Activated CD8-positive, alpha-beta memory T cell treated with anti-CD3 and anti-CD28 coated beads, Interleukin-2, amount 50 U/mL, for 1 hour (primary cell): Measurements from ENCODE around the gene ZSCAN5A.
A peak's percentile ranks its signal among the peaks of the same experiment; 100 is the strongest.
"Not testable (repeated sequence)": the region's sequence is repeated elsewhere in the genome, so short reads cannot be mapped to it uniquely, and the experiment has no call there.

Source experiments
- DNase-seq: peaks from one replicate; pipeline ENCODE4 v3.0.0-alpha.2; 2020; ENCODE audit errors: extremely low read depth

The ZSCAN5A gene

DNA sequence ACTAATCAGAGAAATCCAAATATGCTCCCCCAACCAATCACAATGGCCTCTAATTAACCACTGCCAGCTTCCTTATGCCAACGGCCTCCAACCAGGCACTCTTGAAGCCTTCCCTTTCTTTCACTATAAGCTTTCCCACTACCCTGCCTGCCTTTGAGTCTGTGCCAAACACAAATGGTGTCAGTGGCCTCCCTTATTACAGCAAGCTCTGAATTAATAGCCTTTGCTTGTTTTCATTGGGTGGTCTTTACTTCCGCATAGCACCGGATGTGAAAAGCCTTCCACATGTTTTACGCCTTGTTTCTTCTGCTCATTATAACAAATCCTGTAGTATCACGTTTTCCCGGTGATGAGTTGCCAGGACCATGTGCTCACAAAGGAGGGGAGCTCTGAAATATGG, 43.5 kb downstream of the ZSCAN5A start:
- no peak for DNase-seq

DNA sequence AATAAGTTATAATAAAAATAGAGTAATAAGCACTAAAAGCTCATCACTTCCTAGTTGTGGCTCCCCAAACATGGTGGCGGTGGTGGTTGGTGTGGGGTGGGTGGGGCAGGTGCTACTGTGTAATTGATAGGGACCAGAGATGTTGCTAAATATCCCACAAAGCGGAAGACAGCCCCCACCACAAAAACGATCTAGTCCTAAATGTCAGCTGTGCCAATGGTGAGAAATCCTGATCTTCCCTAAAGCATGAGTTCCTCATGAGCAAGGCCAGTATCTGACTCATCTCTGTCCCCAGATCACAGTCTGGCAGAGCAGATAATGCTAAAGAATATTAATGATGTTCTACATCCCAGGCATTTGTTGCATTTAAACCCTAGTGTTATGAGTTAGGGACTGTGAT, 44.0 kb downstream of the ZSCAN5A start:
- DNase-seq = no peak

GRCh38 chr19:56269348-56269747, 45.3 kb downstream of the ZSCAN5A start:
- DNase-seq = no peak

- DNase-seq = no peak
Observed at GRCh38 chr19:56266051-56266450, 48.6 kb downstream of the ZSCAN5A start.

DNA sequence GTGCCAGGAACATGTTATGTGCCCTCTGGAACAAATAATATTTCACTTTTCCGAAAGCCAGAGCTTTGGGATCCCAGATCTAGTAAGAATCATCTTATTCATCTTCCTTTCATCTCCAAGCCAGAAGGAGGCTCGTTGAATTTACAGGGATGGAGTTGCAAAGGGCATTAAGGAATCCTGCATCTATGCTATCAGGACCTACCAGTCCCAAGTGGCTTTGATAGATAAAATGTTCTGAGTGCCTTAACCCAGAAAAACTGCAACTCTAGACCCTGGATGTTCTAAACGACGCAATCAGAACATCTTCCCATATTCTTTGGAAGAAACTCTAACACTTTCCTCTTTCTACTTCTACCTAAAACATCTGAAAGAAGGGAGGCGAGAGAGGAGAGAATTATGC, 51.3 kb downstream of the ZSCAN5A start:
- no peak for DNase-seq

DNA sequence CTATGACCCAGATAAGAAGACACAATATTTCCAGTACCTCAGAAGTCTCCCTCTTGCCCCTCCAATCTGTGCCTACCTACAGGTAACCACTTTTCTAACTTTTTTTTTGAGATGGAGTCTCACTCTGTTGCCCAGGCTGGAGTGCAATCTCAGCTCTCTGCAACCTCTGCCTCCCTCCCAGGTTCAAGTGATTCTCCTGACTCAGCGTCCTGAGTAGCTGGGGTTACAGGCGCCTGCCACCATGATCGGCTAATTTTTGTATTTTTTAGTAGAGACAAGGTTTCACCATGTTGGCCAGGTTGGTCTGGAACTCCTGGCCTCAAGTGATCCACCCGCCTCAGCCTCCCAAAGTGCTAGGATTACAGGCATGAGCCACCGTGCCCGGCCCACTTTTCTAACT, 52.7 kb downstream of the ZSCAN5A start:
- DNase-seq = not testable (repeated sequence)

GRCh38 chr19:56261145-56261544, 53.5 kb downstream of the ZSCAN5A start:
- no peak for DNase-seq

DNA sequence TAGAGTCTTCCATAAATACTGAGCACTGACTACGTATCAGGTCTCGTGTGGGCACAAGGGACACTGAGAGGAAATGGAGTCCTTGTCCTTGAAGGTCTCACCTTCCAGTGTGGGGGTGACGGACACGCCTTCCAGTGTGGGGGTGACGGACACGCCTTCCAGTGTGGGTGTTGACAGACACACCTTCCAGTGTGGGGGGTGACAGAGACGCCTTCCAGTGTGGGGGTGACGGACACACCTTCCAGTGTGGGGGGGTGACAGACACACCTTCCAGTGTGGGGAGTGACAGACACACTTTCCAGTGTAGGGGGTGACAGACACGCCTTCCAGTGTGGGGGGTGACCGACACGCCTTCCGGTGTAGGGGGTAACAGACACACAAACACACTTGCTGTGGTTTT, 56.4 kb downstream of the ZSCAN5A start:
- no peak for DNase-seq

DNA sequence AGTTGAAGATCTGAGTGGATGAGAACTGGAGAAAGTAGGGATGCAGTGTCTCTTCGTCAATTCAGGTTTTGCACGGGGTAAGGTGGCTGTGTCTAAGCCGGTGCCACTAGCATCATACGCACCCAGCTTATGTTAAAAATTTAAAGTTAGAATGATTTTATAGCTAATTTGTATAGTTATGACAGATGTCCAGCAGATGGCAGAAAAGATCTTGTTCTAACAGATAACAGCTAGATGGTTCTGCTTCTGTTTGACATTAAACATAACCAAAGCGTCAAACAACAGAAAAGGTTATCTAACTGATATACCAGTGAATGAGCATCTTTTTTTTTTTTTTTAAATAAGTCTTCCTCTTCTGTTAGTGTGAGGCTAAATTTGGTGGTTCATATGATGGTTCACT, 60.9 kb downstream of the ZSCAN5A start:
- DNase-seq = no peak

DNA sequence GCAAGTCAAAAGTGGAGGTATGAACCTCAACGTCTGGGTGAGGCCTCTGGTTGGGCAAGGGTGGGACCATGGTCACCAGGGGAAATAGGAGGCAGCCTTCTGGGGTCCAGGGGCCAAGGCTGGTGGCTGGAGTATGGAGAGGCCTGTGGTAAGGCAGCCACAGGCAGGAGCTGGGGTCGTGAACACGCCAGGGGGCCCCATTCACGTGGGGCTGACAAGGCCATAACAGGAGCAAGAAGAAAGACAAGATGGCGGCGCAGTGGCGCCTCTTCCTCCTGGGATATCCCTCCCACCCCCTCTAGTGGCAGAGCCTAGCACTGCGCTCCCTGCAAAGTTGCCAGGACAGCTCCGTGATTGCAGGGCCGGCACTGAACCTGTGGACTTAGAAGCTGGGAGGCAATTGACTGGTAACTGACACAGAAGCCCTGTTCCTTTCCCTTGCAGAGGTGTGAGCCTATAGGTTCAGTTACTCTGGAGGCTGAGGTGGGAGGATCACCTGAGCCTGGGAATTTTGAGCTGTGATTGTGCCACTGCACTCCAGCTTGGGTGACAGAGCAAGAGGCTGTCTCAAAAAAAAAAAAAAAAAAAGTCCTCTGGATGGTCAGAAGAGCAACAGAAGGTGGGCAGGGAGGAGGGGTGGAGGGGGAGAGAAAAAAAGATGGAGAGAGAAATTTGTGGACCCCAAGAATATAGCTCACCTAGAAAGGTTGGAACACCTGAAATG, 61.8 kb downstream of the ZSCAN5A start:
- peak; percentile 10 for DNase-seq

DNA sequence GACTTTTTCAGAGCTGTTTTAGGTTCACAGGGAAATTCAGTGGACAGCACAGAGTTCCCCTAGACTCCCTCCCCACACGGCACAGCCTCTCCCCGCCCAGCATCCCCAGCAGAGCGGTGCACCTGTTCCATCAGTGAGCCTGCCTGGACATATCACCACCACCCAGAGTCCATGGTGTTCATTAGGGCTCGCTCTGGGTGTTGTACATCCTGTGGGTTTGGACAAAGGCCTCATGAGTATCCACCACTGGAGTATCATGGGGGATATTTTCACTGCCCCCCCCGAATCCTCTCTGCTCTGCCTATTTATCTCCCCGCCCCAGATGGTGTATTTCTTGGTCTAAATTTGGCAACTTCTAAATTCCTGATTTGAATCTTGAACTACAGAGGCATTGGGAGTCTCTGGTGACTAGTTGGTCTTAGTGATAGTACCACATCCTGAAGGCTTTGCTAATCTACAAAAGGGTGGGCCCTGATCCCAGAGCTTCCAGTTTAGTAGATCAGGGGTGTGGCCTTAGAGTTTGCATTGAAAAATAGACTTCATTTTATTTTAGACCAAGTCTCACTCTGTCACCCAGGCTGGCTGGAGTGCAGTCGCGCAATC, 65.8 kb downstream of the ZSCAN5A start:
- not testable (repeated sequence) for DNase-seq

- not testable (repeated sequence) for DNase-seq
Observed at GRCh38 chr19:56245764-56246163, 68.9 kb downstream of the ZSCAN5A start.

- DNase-seq = no peak
Observed at GRCh38 chr19:56245121-56245740, 69.4 kb downstream of the ZSCAN5A start.

- DNase-seq = no peak
Observed at GRCh38 chr19:56223481-56223880, 91.2 kb downstream of the ZSCAN5A start.

- DNase-seq = no peak
Observed at GRCh38 chr19:56222901-56223300, 91.7 kb downstream of the ZSCAN5A start.

- no peak for DNase-seq
Observed at GRCh38 chr19:56221851-56222250, 92.8 kb downstream of the ZSCAN5A start.

DNA sequence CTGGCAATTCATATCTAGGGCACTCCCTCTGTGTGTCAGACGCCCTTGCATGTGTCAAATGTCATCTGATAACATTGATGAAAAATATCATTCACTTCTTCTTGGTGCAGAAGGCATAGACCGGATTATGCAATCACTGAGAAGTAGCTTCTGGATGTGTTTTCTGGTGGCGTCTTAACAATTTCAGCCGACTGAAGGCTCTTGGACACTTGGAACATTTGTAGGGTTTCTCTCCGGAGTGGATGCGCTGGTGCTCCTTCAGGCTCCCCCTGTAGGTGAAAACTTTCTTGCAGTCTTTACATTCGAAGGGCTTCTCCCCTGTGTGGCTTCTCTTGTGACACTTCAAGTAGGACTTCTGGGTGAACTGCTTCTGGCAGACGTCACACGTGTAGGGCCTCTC, 93.2 kb downstream of the ZSCAN5A start:
- DNase-seq = not testable (repeated sequence)

- no peak for DNase-seq
Observed at GRCh38 chr19:56218961-56219360, 95.7 kb downstream of the ZSCAN5A start.

GRCh38 chr19:56217039-56217949, 97.3 kb downstream of the ZSCAN5A start:
- DNase-seq = no peak

GRCh38 chr19:56211718-56212117, 102.9 kb downstream of the ZSCAN5A start:
- no peak for DNase-seq

DNA sequence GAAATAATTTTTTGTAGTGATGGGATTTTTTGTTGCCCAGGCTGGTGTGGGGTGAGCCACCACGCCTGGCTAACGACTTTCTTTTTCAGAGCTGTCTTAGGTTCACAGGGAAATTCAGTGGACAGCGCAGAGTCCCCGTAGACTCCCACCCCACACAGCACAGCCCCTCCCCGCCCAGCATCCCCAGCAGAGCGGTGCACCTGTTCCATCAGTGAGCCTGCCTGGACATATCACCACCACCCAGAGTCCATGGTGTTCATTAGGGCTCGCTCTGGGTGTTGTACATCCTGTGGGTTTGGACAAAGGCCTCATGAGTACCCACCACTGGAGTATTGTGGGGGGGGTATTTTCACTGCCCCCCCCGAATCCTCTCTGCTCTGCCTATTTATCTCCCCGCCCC, 104.6 kb downstream of the ZSCAN5A start:
- DNase-seq = not testable (repeated sequence)

DNA sequence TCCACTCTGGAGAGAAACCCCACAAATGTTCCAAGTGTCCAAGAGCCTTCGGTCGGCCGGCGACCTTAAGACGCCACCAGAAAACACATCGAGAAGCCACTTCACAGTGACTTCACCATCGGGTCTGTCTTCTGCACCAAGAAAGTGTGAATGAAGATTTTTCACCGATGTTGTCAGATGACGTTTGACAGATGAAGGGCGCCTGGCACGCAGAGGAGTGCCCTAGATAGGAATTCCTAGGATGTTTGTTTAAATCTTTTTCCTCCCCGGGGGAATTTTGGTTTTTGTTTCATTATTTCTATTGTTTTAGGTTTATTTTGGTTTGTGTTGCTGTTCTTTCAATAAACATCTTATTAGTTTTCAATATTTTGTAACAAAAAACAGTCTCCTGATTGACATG, 105.5 kb downstream of the ZSCAN5A start:
- DNase-seq = no peak
